IPS-18c (cell line): ENCODE results near the gene MAP3K12.

ENCODE experiments used
- H3K4me3 ChIP-seq: 2 replicates; pipeline ENCODE4 v1.7.0; 2013; ENCODE audit warnings: low read depth, mild to moderate bottlenecking, low read length, moderate library complexity; ENCODE audit not compliant: insufficient read depth
- H3K9me3 ChIP-seq: one replicate; pipeline ENCODE4 v1.6.1; 2013; ENCODE audit warnings: mild to moderate bottlenecking, low read length, moderate library complexity; ENCODE audit not compliant: control insufficient read depth, insufficient read depth

MAP3K12 gene

GRCh38 chr12:53513712-53514410 lies 14.6 kb upstream of the MAP3K12 start:
- H3K4me3 ChIP-seq = no peak overlapping the region
- H3K9me3 ChIP-seq = no peaks in the 10 kb centered on the region

GRCh38 chr12:53510181-53510812 lies 11.0 kb upstream of the MAP3K12 start:
- no peaks in the 10 kb centered on the region for H3K9me3 ChIP-seq

GRCh38 chr12:53508534-53509170 lies 9.4 kb upstream of the MAP3K12 start:
- no peak overlapping the region for H3K4me3 ChIP-seq
- no peaks in the 10 kb centered on the region for H3K9me3 ChIP-seq

More at GRCh38 chr12:53510181-53510812, 11.0 kb upstream of the MAP3K12 start:
- no peak overlapping the region for H3K4me3 ChIP-seq

GRCh38 chr12:53507603-53507885 lies 8.3 kb upstream of the MAP3K12 start:
- Histone ChIP-seq H3K9me3 (no peaks in the 10 kb centered on the region), H3K4me3 (no peak overlapping the region)

- Histone ChIP-seq H3K4me3 (no peak within 1 kb of the TSS), H3K9me3 (no peaks in the 10 kb centered on the region)
Observed at GRCh38 chr12:53506881-53507602, 7.8 kb upstream of the MAP3K12 start, which contains the start of gene NPFF. TSS of gene NPFF (minus strand) at chr12:53507484. CDS start at chr12:53507474, 10 bp downstream.

GRCh38 chr12:53506450-53506785 lies 7.2 kb upstream of the MAP3K12 start:
- H3K4me3 ChIP-seq = no peak overlapping the region

GRCh38 chr12:53505555-53506449 lies 6.5 kb upstream of the MAP3K12 start:
- Histone ChIP-seq H3K4me3 (no peak overlapping the region), H3K9me3 (no peaks in the 10 kb centered on the region)

More at GRCh38 chr12:53506450-53506785, 7.2 kb upstream of the MAP3K12 start:
- H3K9me3 ChIP-seq = no peaks in the 10 kb centered on the region

- Histone ChIP-seq H3K9me3 (no peaks in the 10 kb centered on the region), H3K4me3 (no peak overlapping the region)
Observed at GRCh38 chr12:53505086-53505485, 5.8 kb upstream of the MAP3K12 start.

- Histone ChIP-seq H3K4me3 (no peak overlapping the region), H3K9me3 (no peaks in the 10 kb centered on the region)
Observed at GRCh38 chr12:53504004-53504920, 5.0 kb upstream of the MAP3K12 start.

GRCh38 chr12:53502983-53503728 lies 3.9 kb upstream of the MAP3K12 start:
- Histone ChIP-seq H3K4me3 (no peak overlapping the region), H3K9me3 (no peaks in the 10 kb centered on the region)

- no peaks in the 10 kb centered on the region for H3K9me3 ChIP-seq
- peak overlapping the region; percentile 95; the same call in 1 of the 2 replicates for H3K4me3 ChIP-seq
Observed at GRCh38 chr12:53502331-53502730, 3.1 kb upstream of the MAP3K12 start.

GRCh38 chr12:53501615-53502181 lies 2.4 kb upstream of the MAP3K12 start:
- H3K9me3 ChIP-seq = no peaks in the 10 kb centered on the region
- H3K4me3 ChIP-seq = peak overlapping the region; percentile 95

- Histone ChIP-seq H3K4me3 (peak within 1 kb of the TSS; percentile 95), H3K9me3 (no peaks in the 10 kb centered on the region)
Observed at GRCh38 chr12:53500776-53501614, 1.7 kb upstream of the MAP3K12 start, which contains the start of gene TARBP2. TSS of gene TARBP2 (plus strand) at chr12:53501283. CDS start at chr12:53501409, 126 bp downstream.

GRCh38 chr12:53500142-53500775 lies 1.0 kb upstream of the MAP3K12 start:
- no peaks in the 10 kb centered on the region for H3K9me3 ChIP-seq
- H3K4me3 ChIP-seq = peak overlapping the region; percentile 74
